Measurements from ENCODE around the gene CANT1.

GRCh38 chr17:78944956-78945355 lies 64.6 kb downstream of the CANT1 start:
- TF ChIP-seq EZH2 (IDR thresholded peaks at IDR 0.05) (no peak), POLR2AphosphoS5 (IDR thresholded peaks at IDR 0.05; ENCODE audit: borderline replicate concordance, low read depth, low read length) (no peak), FOXP2 (optimal IDR thresholded peaks at IDR 0.05; ENCODE audit: control extremely low read depth, extremely low read length, insufficient read depth) (no peak)
